Activated CD8-positive, alpha-beta memory T cell treated with anti-CD3 and anti-CD28 coated beads for 36 hours (primary cell): ENCODE measurements around the gene HIVEP1. TPM values are rescaled to one million over a fixed set of nuclear protein-coding genes. Genes with fewer than 3 reads are reported as not detected.

ENCODE experiments used
- CTCF ChIA-PET: fragments of 350-600 bp; sonication (Branson Sonifier 250); formaldehyde crosslinking; loops from one replicate; lab custom pipeline; 2021; ENCODE audit warnings: antibody characterized with exemption; lab: Charles Lee
- POLR2A ChIA-PET: fragments of 350-600 bp; sonication (Branson Sonifier 250); formaldehyde crosslinking; loops from one replicate; lab custom pipeline; 2021; ENCODE audit warnings: antibody characterized with exemption; lab: Charles Lee
- total RNA-seq, 2 experiments: library from RNA; stranded (reverse); gene quantifications; one replicate each; pipeline ENCODE4 v1.2.3, GENCODE V29; 2021

Gene HIVEP1
- total RNA-seq, 2 experiments from 2014 or later: 32.1 to 32.4 TPM

DNA sequence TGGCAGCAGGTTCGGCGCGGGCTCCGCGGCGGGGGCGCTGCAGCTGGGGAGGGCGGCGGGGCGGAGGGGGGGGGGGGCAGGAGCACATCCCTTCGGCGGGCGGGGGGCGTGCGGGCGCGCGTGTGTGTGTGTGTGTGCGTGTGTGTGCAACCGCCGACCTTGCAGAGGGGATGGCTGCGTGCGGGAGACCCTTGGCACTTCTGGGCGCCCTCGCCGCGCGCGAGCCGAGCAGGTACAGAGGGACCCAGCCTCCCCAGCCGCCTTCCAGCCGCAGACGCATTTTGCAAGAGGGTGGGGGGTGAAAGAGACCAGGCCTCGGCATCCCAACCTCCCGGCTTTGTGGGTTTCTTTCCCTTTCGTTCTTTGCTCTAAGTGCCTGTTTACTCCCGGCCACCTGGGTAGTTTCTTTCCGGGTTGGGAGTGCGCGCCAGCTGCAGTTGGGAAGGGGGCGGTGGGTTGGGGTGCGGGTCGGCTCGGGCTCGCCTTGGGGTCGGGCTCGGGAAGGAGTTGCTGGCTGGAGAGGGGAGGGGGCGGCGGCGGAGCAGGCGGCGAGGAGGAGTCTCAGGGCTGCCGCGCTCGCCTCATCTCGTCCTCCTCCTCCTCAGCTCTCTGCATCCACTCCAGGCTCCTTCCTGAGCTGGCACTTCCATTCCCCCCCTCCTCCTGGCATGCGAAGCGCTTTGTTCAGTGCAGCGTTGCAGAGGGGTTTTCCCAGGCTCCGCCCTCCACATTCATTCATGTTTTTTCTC, 620 bp downstream of the HIVEP1 start:
- ChIA-PET POLR2A (interaction anchor here (0.5 to 1.7 kb wide), 4 partner anchors 10 to 307 kb away, joined by 3 to 5 read pairs (median 4); no protein-coding TSS in a partner anchor), CTCF (interaction anchor here (0.8 kb wide), 1 partner anchor 11 kb away, joined by 4 read pairs; no protein-coding TSS in a partner anchor)

DNA sequence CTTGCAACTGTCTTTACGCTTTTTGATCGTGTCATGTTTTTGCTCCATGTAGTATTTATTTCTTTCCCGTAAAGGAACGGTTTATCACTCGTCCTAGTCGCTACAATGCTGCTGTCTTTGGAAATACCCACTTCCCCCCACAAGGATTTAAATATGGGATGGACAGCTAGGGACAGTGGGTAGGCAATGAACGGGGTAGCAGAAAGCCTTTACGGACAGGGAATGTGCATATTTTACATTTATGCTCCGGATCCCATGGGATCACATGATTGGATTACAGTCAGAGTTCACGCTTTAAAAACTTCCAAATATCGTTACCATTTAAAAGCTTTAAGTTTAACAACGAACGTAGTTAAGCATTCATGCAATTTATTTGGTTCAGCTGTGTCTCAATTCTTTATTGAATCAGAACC, 1.2 kb downstream of the HIVEP1 start:
- POLR2A ChIA-PET: interaction anchor here (0.5 to 1.7 kb wide), 3 partner anchors 10 to 307 kb away, joined by 3 to 5 read pairs (median 4); no protein-coding TSS in a partner anchor
- CTCF ChIA-PET: interaction anchor here (0.8 kb wide), 1 partner anchor 10 kb away, joined by 4 read pairs; no protein-coding TSS in a partner anchor

DNA sequence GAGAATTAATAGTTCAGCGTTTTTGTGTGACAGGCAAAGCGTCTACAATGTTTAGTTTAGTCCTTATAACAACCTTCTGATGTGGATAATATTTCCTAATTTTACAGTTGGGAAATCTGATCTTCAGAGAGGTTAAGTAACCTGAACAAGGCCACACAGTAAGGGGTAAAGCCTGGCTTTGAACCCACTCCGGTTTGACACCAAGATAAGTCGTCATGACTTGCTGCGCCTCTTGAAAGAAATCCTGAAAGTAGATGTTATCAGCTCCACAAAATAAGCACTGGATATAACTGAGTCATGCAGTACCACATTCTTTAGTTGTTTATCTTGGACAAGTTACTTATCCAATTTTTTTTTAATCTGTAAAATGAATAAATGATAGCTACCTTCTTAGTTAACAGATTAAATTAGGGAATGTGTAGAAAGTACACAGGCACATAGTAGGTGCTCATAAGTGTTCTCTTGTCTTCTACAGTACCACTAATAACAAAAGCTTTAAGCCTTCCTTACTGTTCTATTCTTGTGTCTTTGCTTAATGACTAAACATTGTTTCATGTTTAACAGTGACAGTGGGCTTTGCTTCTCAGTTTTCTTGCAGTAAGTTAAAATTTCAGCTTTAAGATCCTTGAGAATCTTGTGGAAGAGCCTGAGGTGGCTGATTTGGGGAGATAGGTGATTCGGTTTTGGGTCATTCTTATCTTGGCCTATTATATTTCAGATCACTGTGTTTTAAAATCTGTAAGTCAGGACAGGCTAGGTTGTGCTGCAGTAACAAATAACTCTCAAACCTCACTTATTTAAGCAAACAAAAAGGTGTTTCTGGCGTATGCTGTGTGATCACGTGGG, 2.1 kb downstream of the HIVEP1 start:
- CTCF ChIA-PET: interaction anchor here (0.6 to 1.3 kb wide), 2 partner anchors 9 to 302 kb away, joined by 3 read pairs; no protein-coding TSS in a partner anchor
- POLR2A ChIA-PET: interaction anchor here (0.6 kb wide), 1 partner anchor 192 kb away, joined by 3 read pairs; no protein-coding TSS in a partner anchor

DNA sequence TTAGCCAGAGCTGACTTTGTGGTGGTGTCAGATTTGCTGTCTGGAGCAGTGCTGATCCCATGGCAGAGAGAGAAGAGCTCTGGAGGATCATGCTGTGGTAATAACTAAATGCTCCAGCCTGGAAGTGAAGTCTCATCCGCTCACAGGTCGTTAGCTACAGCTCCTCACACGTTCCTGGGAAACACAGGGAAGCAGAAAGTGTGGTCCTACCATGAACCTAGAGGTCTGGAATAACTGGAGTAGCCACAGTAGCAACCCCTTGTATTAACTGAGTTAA, 2.7 kb downstream of the HIVEP1 start:
- CTCF ChIA-PET: interaction anchor here (0.6 to 1.3 kb wide), 2 partner anchors 9 to 303 kb away, joined by 3 read pairs; no protein-coding TSS in a partner anchor
- POLR2A ChIA-PET: interaction anchor here (0.6 kb wide), 1 partner anchor 241 kb away, joined by 3 read pairs; no protein-coding TSS in a partner anchor

DNA sequence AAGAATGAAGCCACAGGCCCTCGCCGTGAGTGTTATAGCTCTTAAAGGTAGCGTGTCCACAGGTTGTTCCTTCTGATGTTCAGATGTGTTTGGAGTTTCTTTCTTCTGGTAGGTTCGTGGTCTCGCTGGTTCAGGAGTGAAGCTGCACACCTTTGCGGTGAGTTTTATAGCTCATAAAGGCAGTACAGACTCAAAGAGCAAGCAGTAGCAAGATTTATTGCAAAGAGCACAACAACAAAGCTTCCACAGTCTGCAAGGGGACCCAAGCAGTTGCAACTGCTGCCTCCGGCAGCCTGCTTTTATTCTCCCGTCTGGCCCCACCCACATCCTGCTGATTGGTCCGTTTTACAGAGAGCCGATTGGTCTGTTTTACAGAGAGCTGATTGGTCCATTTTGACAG, 5.2 kb downstream of the HIVEP1 start:
- POLR2A ChIA-PET: no interaction called here

DNA sequence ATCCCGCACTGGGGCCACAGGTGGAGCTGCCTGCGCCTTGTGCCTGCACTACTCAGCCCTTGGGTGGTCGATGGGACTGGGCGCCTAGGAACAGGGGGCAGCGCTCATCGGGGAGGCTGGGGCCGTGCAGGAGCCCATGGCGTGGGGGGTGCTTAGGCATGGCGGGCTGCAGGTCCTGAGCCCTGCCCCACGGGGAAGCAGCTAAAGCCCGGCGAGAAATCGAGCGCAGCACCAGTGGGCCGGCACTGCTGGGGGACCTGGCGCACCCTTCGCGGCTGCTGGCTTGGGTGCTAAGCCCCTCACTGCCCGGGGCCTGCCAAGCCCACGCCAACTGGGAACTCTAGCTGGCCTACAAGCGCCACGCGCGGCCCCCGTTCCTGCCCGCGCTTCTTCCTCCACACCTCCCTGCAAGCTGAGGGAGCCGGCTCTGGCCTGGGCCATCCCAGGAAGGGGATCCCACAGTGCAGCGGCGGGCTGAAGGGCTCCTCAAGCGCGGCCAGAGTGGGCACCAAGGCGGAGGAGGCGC, 5.8 kb downstream of the HIVEP1 start:
- ChIA-PET CTCF (no interaction called here), POLR2A (no interaction called here)

More for the DNA sequence above, 5.2 kb downstream of the HIVEP1 start:
- CTCF ChIA-PET: no interaction called here

DNA sequence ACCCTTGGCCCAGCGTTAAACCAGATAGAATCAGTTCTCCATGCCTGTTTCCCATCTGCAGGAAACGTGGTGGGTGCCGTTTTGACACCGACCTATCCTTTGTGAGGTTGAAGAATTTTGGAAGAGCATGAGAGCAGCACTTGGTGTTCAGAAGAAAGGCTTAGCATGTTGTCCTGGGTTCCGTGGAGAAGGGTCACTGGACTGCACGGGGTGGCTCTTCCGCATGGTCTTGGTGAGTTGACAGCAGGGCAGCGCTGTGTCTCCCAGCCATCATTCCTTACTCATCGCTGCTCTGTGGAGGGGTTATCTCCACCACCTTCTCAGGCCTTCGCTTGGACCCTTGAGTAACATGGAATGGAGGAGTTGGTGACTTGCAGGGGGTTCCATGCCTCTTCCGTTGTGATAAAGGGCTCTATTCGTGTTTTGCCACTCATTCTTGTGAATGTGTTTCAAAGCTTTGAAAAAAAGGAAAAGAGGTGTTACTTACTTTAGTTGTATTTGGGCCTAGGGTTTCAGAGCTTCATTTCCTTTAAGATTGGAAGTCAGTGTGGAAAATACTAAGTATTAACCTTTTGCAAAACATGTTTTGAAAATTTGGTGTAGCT, 8.2 kb downstream of the HIVEP1 start:
- ChIA-PET POLR2A (interaction anchor here (0.6 kb wide), 1 partner anchor 9 kb away, joined by 5 read pairs; no protein-coding TSS in a partner anchor), CTCF (no interaction called here)

DNA sequence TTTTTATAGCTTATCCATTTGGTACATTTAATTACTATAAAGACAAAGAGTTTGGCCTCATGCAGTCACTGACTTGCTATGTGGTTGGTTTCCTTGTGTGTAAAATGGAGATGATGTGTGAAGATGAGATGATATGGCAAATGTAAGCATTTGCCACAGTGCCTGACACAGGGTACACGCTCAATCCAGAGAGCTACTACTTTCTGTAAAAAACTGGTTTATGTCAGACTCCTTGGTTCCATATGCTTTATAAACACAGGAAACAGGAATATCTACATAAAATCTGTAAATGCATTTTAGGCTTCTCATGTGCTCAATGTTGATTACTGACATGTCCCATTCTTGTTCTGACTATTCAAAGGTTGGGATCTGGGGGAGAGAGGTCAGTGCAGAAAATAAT, 10.4 kb downstream of the HIVEP1 start:
- POLR2A ChIA-PET: interaction anchor here (1.6 kb wide), 1 partner anchor 9 kb away, joined by 4 read pairs; no protein-coding TSS in a partner anchor
- CTCF ChIA-PET: no interaction called here

DNA sequence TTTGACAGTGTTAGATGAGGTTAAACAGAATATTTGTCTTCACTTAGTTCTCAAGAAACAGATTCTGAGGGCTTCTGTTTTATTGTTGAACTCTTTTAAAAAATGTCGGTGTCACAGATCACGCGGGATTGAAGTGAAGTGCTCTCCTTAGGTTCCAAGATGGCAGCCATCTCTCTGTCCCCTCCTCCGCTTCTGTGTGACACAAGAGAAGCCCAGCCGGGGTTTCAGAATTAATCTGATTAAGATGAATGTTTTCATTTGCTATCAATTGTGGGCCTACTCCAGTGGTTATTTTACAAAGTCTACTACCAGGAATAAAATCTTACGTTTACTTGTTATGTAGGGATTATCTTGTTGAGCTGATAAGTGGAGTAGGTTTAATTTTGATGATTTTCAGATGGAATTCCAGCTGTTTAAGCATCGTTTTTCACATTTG, 10.9 kb downstream of the HIVEP1 start:
- ChIA-PET CTCF (interaction anchor here (0.8 to 1.0 kb wide), 2 partner anchors 8 to 10 kb away, joined by 3 to 4 read pairs; no protein-coding TSS in a partner anchor), POLR2A (interaction anchor here (1.6 kb wide), 1 partner anchor 10 kb away, joined by 4 read pairs; no protein-coding TSS in a partner anchor)

DNA sequence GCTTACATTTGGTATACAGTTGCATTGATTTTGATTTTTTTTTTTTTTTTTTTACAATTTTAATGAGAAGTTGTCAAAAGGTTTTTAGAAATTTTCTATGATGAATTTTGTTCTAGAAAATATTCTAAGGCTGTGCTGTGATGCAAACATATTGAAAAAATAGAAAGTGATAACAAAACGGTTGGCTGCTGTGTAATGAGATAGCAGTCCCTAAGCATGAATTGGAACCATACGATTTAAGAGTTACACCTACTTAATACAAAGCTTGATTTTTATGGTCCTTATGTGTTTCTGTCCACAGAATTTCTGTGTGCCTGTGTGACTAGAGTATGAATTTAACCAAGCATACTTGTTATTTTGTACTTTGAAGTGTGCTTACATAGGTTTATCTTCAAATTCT, 12.1 kb downstream of the HIVEP1 start:
- ChIA-PET CTCF (no interaction called here), POLR2A (interaction anchor here (0.7 kb wide), 1 partner anchor 18 kb away, joined by 5 read pairs; no protein-coding TSS in a partner anchor)

DNA sequence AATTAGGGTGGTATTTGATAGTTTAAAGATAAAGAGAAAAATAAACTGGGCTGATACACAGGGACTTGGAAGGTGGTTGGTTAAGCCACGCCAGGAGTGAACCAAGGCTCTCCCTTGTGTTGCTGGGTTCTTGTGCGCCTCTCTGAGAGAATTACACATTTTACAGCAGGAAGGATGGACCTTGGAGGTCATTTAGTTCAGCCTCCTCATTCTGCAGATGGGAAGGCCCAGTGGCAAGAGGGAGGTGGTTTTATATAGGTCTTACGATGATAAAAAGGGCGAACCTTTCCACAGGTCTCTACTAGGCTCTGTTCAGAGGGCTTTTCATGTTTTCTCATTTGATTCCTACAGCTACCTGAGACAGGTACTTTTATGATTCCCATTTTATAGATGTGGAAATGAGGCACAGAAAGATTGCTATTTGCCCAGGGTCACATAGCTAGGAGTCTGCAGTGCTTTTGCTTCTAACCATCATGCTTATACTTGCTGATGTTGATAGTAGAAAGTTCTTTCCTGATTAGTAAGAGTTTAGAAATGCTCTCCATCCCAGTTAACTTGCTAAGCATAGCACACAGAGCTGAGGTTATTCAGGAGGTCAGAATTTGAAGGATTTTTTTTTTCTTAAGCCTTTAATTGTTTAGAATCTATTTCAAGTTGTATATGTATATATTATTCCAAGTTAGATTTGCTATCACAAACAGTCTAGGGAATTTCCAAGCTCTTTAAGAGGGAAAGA, 12.8 kb downstream of the HIVEP1 start:
- ChIA-PET POLR2A (no interaction called here), CTCF (no interaction called here)

DNA sequence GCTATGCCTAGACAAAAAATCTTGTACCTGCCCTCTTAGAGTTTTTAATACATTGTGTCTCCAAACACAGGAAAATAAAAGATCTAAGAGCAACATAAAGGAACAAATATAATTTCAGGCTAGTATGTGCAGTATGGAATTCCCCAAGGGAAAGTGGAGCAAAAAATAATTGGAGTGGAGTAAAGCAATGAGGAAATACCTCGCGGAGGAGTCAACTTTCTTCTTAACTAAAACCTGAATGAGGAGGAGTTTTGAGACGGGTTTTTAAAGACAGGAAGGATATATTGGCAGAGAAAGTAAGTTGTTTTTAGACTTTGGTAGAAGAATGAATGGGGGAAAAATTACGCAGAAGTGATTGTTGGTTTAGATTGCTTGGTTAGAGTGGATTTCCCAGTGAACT, 14.0 kb downstream of the HIVEP1 start:
- CTCF ChIA-PET: no interaction called here
- POLR2A ChIA-PET: no interaction called here

DNA sequence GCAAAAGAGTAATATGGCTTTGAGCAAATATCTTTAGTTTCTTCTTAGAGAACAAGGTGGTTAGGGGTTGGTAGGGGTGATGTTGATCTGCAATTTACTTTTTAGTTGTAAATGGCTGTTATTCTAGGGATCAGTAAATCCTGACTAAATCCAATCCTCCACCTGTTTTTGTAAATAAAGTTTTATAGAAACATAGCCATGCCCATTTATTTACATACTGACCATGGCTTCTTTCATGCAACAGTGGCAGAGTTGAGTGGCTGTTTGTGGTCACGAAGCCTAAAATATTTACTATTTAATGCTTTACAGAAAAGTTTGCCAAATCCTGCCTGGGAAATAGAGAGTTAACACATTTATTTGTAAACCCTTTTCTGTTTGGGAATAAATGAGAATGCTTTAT, 14.7 kb downstream of the HIVEP1 start:
- CTCF ChIA-PET: no interaction called here
- POLR2A ChIA-PET: no interaction called here

DNA sequence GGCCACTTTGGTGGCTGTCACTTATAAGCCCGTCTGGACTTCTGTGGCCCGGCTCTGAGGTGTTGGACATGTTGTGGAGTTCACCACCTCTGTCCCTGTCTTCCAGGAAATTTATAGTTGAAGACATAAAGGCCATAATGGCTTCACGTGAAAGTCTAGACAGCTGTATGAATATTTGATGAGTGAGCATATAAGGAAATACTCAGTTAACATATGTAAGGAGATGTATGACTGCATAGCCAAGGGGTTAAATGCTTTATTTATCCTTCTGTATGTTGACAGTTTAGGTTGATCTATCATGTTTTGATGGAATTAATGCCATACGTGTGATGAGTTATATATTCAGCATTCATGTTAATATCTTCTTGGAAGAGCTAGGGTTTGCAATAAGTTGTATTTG, 16.1 kb downstream of the HIVEP1 start:
- ChIA-PET POLR2A (no interaction called here), CTCF (no interaction called here)

DNA sequence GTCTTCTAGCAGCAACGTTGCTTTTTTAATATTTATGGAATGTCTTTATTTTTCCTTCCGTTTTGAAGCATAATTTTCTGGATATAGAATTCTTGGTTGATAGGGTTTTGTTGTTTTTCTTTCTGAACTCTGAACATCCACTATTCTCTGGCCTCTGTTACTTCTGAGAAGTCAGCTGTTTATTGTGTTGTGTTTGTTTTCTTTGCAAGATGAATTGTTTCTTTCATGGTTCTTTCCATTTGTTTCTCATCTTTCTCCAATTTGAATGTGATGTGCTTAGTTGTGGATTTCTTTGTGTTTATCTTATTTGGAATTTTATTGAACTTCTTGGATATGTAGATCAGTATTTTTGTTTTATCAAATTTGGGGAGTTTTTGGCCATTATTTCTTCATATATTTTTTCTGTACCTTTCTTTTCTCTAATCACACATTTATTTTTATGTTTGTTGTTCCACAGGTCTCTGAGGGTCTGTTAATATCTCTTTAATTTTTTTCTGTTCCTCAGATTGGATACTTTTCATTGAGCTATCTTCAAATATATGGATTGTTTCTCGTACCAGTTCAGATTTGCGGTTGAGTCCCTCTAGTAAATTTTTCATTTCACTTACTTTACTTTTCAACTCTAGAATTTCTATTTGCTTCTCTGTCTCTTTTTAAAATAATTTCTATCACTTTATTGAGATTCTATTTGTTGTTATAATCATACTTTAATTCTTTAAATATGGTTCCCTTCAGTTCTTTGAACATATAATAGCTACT, 18.0 kb downstream of the HIVEP1 start:
- CTCF ChIA-PET: no interaction called here
- POLR2A ChIA-PET: no interaction called here

DNA sequence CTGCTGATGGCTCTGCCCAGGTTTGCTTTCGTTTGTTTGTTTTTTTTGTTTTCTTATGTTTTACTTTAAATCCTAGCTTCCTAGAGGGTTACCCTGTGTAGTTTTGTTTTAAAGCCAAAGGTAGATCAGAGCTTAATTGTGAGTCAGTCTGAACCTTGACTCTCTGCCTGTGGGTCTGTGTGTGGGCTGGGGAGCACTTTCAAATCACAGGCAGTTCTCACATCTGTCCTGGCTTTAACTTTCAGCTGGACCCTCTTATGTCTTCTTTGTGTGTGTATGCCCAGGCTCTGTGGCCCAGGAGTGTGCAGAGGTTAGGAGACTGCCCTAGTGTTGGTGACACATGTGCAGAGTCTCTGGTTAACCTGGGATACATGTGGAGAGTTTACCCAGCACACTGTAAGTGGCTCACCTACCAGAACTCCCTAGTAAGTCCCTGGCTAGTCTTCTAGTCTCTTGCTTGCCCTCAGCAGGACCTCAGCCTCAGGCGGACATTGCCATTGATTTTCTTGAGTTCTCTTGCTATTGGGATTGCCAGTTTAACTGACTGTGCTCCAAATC, 19.0 kb downstream of the HIVEP1 start:
- CTCF ChIA-PET: no interaction called here
- POLR2A ChIA-PET: interaction anchor here (0.9 kb wide), 1 partner anchor 299 kb away, joined by 3 read pairs; no protein-coding TSS in a partner anchor
